Vagina (tissue), 2 donors: Measurements from ENCODE around the gene ZNF438. TPM values are rescaled to one million over a fixed set of nuclear protein-coding genes. Genes with fewer than 3 reads are reported as not detected.

Experiments used
- DNase-seq, 2 donors: peaks; one replicate each; pipeline ENCODE4 v3.0.0-alpha.2; 2017; ENCODE audit errors: extremely low spot score in 2 of 2
- H3K27ac ChIP-seq: fragments of 200-600 bp; sonication (generic); one replicate; pipeline ENCODE4 v1.5.1; 2019
- H3K27me3 ChIP-seq: fragments of 200-600 bp; sonication (generic); one replicate; pipeline ENCODE4 v1.5.1; 2019
- H3K36me3 ChIP-seq, 2 donors: fragments of 200-600 bp; sonication (generic); one replicate each; pipeline ENCODE4 v1.5.1; 2017 to 2019
- H3K4me1 ChIP-seq: fragments of 200-600 bp; sonication (generic); one replicate; pipeline ENCODE4 v1.5.1; 2019
- H3K4me3 ChIP-seq, 2 donors: fragments of 200-600 bp; sonication (generic); 1 replicate in 1 of 2; 2 replicates in 1 of 2; pipeline ENCODE4 v1.5.1; 2016 to 2019
- H3K9me3 ChIP-seq: fragments of 200-600 bp; sonication (generic); one replicate; pipeline ENCODE4 v1.5.1; 2019
- CTCF ChIP-seq, 3 experiments: fragments of 450-650 bp in 2 of 3; fragments of 200-600 bp in 1 of 3; sonication (generic) in 1 of 3; IDR thresholded peaks; one replicate each; pipeline ENCODE4 v1.5.1; 2017 to 2019; ENCODE audit warnings: antibody characterized with exemption in 3 of 3, mild to moderate bottlenecking in 2 of 3, moderate library complexity in 2 of 3
- POLR2A ChIP-seq, 2 donors: fragments of 450-650 bp; IDR thresholded peaks; one replicate each; pipeline ENCODE4 v1.6.1; 2017; ENCODE audit warnings: antibody characterized with exemption in 2 of 2, mild to moderate bottlenecking in 2 of 2, moderate library complexity in 2 of 2
- POLR2AphosphoS5 ChIP-seq, 2 donors: sonication (generic); formaldehyde crosslinking; IDR thresholded peaks; one replicate each; pipeline ENCODE4 v1.9.0; 2017; ENCODE audit warnings: antibody characterized with exemption in 2 of 2, mild to moderate bottlenecking in 2 of 2, low read depth in 1 of 2; ENCODE audit not compliant: insufficient read depth in 1 of 2
- intact Hi-C: fragments of 100-400 bp; cut with DNase I; formaldehyde crosslinking; loops from one replicate; pipeline ENCODE4 v1.15.1; 2023
- total RNA-seq: library from RNA; depleted of rRNA; stranded (reverse); fragments of >200 nt; gene quantifications from one replicate; pipeline ENCODE4 v1.2.3, GENCODE V29; 2016

The ZNF438 gene
- total RNA-seq, 1 donor from 2014 or later: 11.8 TPM

DNA sequence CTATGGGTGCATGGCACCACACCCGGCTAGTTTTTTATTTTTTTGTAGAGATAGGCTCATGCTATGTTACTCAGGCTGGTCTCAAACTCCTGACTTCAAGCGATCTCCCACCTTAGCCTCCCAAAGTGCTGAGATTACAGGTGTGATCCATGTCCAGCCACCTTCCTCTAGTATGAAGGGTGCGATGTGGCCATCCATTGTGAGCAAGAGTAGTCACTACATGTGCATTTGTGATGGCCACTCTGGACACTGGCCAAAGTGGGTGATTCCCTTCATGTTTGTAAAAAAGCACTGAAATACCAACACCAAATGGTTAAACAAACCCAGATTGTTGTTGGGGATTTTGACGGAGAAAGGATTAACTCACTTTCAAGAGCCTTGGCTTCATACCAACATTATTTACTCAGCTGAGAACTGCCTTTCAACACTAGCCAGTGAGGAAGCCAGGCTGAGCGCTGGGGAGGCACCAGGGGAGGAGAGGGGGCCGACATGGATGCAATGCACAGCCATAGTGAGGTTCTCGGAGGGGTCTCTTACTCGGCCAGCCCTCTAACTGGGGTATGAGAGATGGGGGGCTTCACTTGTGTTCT is 204.0 kb downstream of the ZNF438 start:
- Histone ChIP-seq H3K27me3 (no peaks in the 10 kb centered on the region), H3K27ac (no peak overlapping the region), H3K4me3 (no peak overlapping the region), H3K36me3 (no peaks in the 10 kb centered on the region), H3K4me1 (peaks cover 40% of the 10 kb centered on the region), H3K9me3 (no peaks in the 10 kb centered on the region)
- intact Hi-C loops: no loop called here
- no peak for DNase-seq
- TF ChIP-seq POLR2AphosphoS5 (IDR thresholded peaks at IDR 0.05; ENCODE audit: insufficient read depth in 1 of 2, low read depth in 1 of 2) (no peak), POLR2A (IDR thresholded peaks at IDR 0.05) (no peak), CTCF (IDR thresholded peaks at IDR 0.05) (no peak)

GRCh38 chr10:30826679-30827078 is 205.0 kb downstream of the ZNF438 start:
- H3K36me3 ChIP-seq: no peaks in the 10 kb centered on the region

DNA sequence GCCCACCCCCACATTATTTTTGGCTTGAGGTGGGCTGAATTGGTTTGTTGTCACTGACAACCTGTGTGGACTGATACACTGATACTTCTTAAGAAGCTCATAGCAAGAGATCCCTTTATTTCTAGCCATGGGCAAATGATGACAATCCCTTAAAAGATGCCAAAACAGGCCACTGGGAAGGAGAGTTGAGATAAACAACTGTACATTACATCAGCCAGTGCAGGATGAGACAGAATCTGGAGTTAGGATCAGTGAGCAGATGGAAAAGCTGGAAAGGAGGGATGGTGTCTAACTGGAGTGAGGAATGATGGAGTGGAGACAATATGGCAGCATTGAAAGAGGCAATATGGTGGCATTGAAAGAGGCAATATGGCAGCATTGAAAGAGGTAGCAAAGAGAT is 206.2 kb downstream of the ZNF438 start:
- no peak overlapping the region for H3K4me3 ChIP-seq
- no peaks in the 10 kb centered on the region for H3K36me3 ChIP-seq
- TF ChIP-seq POLR2A (IDR thresholded peaks at IDR 0.05) (no peak), POLR2AphosphoS5 (IDR thresholded peaks at IDR 0.05; ENCODE audit: insufficient read depth in 1 of 2, low read depth in 1 of 2) (no peak), CTCF (IDR thresholded peaks at IDR 0.05) (no peak)
- no peak for DNase-seq
- intact Hi-C loops: no loop called here
- no peaks in the 10 kb centered on the region for H3K27me3 ChIP-seq
- no peak overlapping the region for H3K27ac ChIP-seq
- H3K9me3 ChIP-seq: no peaks in the 10 kb centered on the region
- H3K4me1 ChIP-seq: peaks cover 38% of the 10 kb centered on the region

More at GRCh38 chr10:30826679-30827078, 205.0 kb downstream of the ZNF438 start:
- H3K4me1 ChIP-seq: peaks cover 38% of the 10 kb centered on the region
- H3K27me3 ChIP-seq: no peaks in the 10 kb centered on the region
- H3K4me3 ChIP-seq: no peak overlapping the region
- no peak overlapping the region for H3K27ac ChIP-seq
- no peaks in the 10 kb centered on the region for H3K9me3 ChIP-seq
- intact Hi-C loops: no loop called here
- TF ChIP-seq CTCF (IDR thresholded peaks at IDR 0.05): no peak
- TF ChIP-seq POLR2AphosphoS5 (IDR thresholded peaks at IDR 0.05; ENCODE audit: insufficient read depth in 1 of 2, low read depth in 1 of 2): no peak
- no peak for TF ChIP-seq POLR2A (IDR thresholded peaks at IDR 0.05)
- DNase-seq: no peak

DNA sequence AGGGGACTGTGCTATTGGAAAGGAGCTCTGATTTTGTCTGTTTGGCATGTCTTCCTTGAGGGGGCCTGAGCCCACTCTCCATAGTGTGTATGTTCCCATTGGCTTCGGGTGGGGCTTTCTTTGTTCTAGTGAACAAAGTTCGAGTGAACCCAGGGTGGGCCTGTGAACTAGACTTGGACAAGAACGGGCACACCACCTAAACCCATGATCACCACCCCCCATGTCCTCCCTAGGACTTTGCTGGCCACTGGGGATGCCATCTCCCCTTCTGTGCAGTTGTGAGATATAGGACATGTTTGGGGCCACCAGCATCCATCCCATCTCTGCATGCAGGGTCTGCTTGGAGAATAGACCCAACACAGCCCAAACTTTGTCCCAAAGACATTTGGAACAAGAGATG is 206.6 kb downstream of the ZNF438 start:
- H3K36me3 ChIP-seq: no peaks in the 10 kb centered on the region
- no peak overlapping the region for H3K4me3 ChIP-seq
- no peak for DNase-seq
- TF ChIP-seq CTCF (IDR thresholded peaks at IDR 0.05) (no peak), POLR2A (IDR thresholded peaks at IDR 0.05) (no peak), POLR2AphosphoS5 (IDR thresholded peaks at IDR 0.05; ENCODE audit: insufficient read depth in 1 of 2, low read depth in 1 of 2) (no peak)
- peaks cover 42% of the 10 kb centered on the region for H3K4me1 ChIP-seq
- no peak overlapping the region for H3K27ac ChIP-seq
- no peaks in the 10 kb centered on the region for H3K9me3 ChIP-seq
- intact Hi-C loops: no loop called here
- no peaks in the 10 kb centered on the region for H3K27me3 ChIP-seq

GRCh38 chr10:30823651-30824050 is 208.0 kb downstream of the ZNF438 start:
- Histone ChIP-seq H3K27me3 (no peaks in the 10 kb centered on the region), H3K27ac (no peak overlapping the region), H3K4me3 (no peak overlapping the region), H3K36me3 (no peaks in the 10 kb centered on the region), H3K4me1 (peaks cover 51% of the 10 kb centered on the region), H3K9me3 (no peaks in the 10 kb centered on the region)
- TF ChIP-seq CTCF (IDR thresholded peaks at IDR 0.05) (no peak), POLR2AphosphoS5 (IDR thresholded peaks at IDR 0.05; ENCODE audit: insufficient read depth in 1 of 2, low read depth in 1 of 2) (no peak), POLR2A (IDR thresholded peaks at IDR 0.05) (no peak)
- intact Hi-C loops: no loop called here
- DNase-seq: no peak
